Bronchial smooth muscle cell (primary cell): ENCODE results near the gene C1orf141. TPM values are rescaled to one million over a fixed set of nuclear protein-coding genes. Genes with fewer than 3 reads are reported as not detected.

Experiments
- total RNA-seq: library from RNA; depleted of rRNA; stranded (reverse); fragments of >200 nt; gene quantifications from 2 replicates; pipeline ENCODE4 v1.2.1, GENCODE V29; 2014

C1orf141 gene
- total RNA-seq = not detected in 2 replicates

GRCh38 chr1:67134695-67135094, at the start of gene C1orf141:
Gene C1orf141, minus strand, starts transcription at chr1:67134970. Its CDS starts 7,730 bp downstream, at chr1:67127240.

DNA sequence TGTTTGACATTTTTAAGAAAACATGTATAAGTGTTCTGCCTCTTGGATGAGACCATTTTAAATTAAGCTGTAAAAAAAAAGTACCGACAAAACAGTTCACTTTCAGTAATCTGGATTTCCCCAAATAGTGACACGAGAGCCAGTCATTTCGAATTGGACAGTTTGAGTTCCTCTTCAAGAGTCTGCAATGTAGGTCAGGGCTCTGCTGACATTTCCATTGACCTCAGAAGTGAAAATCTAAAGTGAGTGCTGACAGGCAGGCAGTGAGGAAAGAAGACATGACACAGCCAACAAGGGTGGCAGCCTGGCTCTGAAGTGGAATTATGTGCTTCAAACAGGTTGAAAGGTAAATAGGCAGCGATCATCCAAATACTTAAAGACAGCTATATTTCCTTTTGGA, 31.4 kb upstream of the C1orf141 start, which contains the start of gene IL23R:
IL23R (plus strand) TSS at position 259 of the 400 bp plus-strand sequence. CDS start 1,667 bp downstream, outside the sequence.

GRCh38 chr1:67053785-67054772, 80.7 kb downstream of the C1orf141 start, which contains the start of gene SLC35D1:
Gene SLC35D1, minus strand, starts transcription at chr1:67054148. Its CDS starts 135 bp downstream, at chr1:67054013.

Other genes starting within 250 kb of the C1orf141 start
- gene DNAI4, start 210.1 kb downstream of the C1orf141 start, total RNA-seq = 8.4 and 10.8 TPM in 2 replicates
- 28.1 and 38.2 TPM in 2 replicates for gene MIER1, start 210.0 kb downstream of the C1orf141 start, total RNA-seq
- 7.7 and 8.4 TPM in 2 replicates for gene SLC35D1, start 80.8 kb downstream of the C1orf141 start, total RNA-seq
- not detected in 2 replicates for gene IL23R, start 31.5 kb upstream of the C1orf141 start, total RNA-seq
- gene IL12RB2, start 172.9 kb upstream of the C1orf141 start, total RNA-seq = not detected in 2 replicates